Measurements from ENCODE around the gene UFD1. TPM values are rescaled to one million over a fixed set of nuclear protein-coding genes. Genes with fewer than 3 reads are reported as not detected.

UFD1 gene
- total and polyA plus RNA-seq, 2 donors (not counting 1 experiment from before 2014, with no cell fraction given): 41.3 to 86.2 TPM

DNA sequence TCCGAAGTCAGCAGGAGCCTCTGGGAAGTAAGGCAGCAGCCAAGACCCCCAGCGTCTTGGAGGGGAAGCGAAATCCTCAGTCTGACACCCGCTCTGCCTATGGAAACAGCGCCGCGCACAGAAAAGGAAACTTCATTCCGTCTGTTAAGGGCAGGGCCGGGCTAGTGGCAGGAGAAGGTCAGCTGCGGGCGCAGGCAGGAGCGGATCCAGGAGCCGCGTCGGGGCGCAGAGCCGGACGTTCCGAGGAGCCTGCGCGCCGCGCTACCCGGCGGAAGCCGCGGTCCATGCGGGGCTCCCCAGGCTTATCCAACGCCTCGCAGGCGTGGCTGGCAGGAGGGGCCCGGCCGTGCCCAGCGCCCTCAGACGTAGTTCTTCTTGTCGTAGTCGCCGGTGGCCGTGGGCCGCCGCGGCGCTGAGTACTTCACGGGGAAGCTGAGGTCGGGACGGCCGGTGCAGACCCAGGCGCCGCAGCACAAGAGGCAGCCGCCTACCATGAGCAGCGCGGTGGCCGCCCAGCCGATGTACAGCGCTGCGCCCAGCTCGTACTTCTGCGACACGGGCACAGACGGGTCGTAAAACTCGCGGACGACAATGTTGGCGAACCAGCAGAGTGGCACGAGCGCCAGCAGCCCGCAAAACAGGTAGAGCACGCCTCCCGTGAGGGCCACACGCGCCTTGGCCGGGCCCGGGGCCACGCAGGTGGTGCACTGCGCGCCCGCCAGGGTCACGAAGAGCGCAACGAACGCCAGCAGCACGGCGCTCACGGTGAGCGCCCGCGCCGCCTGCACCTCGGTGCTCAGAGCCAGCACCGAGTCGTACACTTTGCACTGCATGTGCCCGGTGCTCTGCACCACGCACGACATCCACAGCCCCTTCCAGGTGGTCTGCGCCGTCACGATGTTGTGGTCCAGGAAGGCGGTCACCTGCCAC is 44.5 kb upstream of the UFD1 start:
- Histone ChIP-seq H3K4me1 (ENCODE audit: control insufficient read depth, extremely low read depth, insufficient read depth, low read length) (no peaks in the 10 kb centered on the region), H3K27ac (ENCODE audit: insufficient read depth, low read length) (no peak overlapping the region), H3K9ac (ENCODE audit: insufficient read depth, low read length) (no peak overlapping the region), H3K4me2 (ENCODE audit: extremely low read depth, insufficient read depth, low read length) (peak overlapping the region; percentile 59), H3K4me3 (replicated peaks in 1 of 4; ENCODE audit: control extremely low read depth in 1 of 4, insufficient read depth in 1 of 4, low read depth in 3 of 4, low read length in 4 of 4) (peak overlapping the region in 2 of 4 experiments; percentile 5 to 32), H4K20me1 (ENCODE audit: control insufficient read depth, extremely low read depth, insufficient read depth, low read length) (no peaks in the 10 kb centered on the region), H3K27me3 (ENCODE audit: control insufficient read depth, insufficient read depth, low read length) (peaks cover 10% of the 10 kb centered on the region), H3K9me3 (ENCODE audit: control insufficient read depth, insufficient read depth, low read depth, low read length) (no peaks in the 10 kb centered on the region), H3K36me3 (ENCODE audit: control insufficient read depth, insufficient read depth, low read length) (no peaks in the 10 kb centered on the region), H2AFZ (ENCODE audit: low read length) (peak overlapping the region; percentile 46), H3K79me2 (ENCODE audit: control insufficient read depth, insufficient read depth, low read length) (no peaks in the 10 kb centered on the region)
- TF ChIP-seq EZH2 (IDR thresholded peaks at IDR 0.05; ENCODE audit: low read length, missing control alignments): peak; percentile 76
- TF ChIP-seq, protein P1, sequence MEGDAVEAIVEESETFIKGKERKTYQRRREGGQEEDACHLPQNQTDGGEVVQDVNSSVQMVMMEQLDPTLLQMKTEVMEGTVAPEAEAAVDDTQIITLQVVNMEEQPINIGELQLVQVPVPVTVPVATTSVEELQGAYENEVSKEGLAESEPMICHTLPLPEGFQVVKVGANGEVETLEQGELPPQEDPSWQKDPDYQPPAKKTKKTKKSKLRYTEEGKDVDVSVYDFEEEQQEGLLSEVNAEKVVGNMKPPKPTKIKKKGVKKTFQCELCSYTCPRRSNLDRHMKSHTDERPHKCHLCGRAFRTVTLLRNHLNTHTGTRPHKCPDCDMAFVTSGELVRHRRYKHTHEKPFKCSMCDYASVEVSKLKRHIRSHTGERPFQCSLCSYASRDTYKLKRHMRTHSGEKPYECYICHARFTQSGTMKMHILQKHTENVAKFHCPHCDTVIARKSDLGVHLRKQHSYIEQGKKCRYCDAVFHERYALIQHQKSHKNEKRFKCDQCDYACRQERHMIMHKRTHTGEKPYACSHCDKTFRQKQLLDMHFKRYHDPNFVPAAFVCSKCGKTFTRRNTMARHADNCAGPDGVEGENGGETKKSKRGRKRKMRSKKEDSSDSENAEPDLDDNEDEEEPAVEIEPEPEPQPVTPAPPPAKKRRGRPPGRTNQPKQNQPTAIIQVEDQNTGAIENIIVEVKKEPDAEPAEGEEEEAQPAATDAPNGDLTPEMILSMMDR (conservative IDR thresholded peaks at IDR 0.05 in 1 of 2, IDR thresholded peaks at IDR 0.05 in 1 of 2; ENCODE audit: low read depth in 1 of 2, low read length in 2 of 2): no peak
- peak; percentile 26 to 44 for DNase-seq (ENCODE audit: low read depth in 2 of 2)

DNA sequence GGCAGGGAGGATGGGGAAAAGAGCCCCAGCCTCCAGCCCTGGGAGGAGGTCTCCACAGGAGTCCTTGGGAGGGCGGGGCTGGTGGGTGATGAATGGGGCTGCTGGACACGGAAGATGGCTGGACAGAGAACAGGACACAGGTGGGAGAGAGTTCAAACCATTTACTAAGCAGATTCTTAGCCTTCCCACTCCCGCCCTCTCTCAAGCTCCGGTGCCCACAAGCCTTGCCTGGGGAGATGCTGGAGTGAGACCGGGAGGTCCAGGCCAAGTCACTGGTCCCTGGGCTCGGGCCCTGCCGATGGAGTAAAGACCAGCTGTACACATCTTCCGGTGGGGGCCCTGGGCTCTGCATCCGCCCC is 43.9 kb upstream of the UFD1 start:
- no peaks in the 10 kb centered on the region for H3K9me3 ChIP-seq (ENCODE audit: control insufficient read depth, insufficient read depth, low read depth, low read length)
- no peaks in the 10 kb centered on the region for H4K20me1 ChIP-seq (ENCODE audit: control insufficient read depth, extremely low read depth, insufficient read depth, low read length)
- no peak overlapping the region for H2AFZ ChIP-seq (ENCODE audit: low read length)
- peak overlapping the region in 1 of 4 experiments; percentile 25 for H3K4me3 ChIP-seq (replicated peaks in 1 of 4; ENCODE audit: control extremely low read depth in 1 of 4, insufficient read depth in 1 of 4, low read depth in 3 of 4, low read length in 4 of 4)
- H3K79me2 ChIP-seq (ENCODE audit: control insufficient read depth, insufficient read depth, low read length): no peaks in the 10 kb centered on the region
- peak overlapping the region; percentile 59 for H3K4me2 ChIP-seq (ENCODE audit: extremely low read depth, insufficient read depth, low read length)
- peaks cover 10% of the 10 kb centered on the region for H3K27me3 ChIP-seq (ENCODE audit: control insufficient read depth, insufficient read depth, low read length)
- H3K27ac ChIP-seq (ENCODE audit: insufficient read depth, low read length): no peak overlapping the region
- H3K36me3 ChIP-seq (ENCODE audit: control insufficient read depth, insufficient read depth, low read length): no peaks in the 10 kb centered on the region
- no peak overlapping the region for H3K9ac ChIP-seq (ENCODE audit: insufficient read depth, low read length)
- no peak for DNase-seq (ENCODE audit: low read depth in 2 of 2)
- TF ChIP-seq EZH2 (IDR thresholded peaks at IDR 0.05; ENCODE audit: low read length, missing control alignments): no peak
- TF ChIP-seq, protein P1 (conservative IDR thresholded peaks at IDR 0.05 in 1 of 2, IDR thresholded peaks at IDR 0.05 in 1 of 2; ENCODE audit: low read depth in 1 of 2, low read length in 2 of 2): no peak
- H3K4me1 ChIP-seq (ENCODE audit: control insufficient read depth, extremely low read depth, insufficient read depth, low read length): no peaks in the 10 kb centered on the region

DNA sequence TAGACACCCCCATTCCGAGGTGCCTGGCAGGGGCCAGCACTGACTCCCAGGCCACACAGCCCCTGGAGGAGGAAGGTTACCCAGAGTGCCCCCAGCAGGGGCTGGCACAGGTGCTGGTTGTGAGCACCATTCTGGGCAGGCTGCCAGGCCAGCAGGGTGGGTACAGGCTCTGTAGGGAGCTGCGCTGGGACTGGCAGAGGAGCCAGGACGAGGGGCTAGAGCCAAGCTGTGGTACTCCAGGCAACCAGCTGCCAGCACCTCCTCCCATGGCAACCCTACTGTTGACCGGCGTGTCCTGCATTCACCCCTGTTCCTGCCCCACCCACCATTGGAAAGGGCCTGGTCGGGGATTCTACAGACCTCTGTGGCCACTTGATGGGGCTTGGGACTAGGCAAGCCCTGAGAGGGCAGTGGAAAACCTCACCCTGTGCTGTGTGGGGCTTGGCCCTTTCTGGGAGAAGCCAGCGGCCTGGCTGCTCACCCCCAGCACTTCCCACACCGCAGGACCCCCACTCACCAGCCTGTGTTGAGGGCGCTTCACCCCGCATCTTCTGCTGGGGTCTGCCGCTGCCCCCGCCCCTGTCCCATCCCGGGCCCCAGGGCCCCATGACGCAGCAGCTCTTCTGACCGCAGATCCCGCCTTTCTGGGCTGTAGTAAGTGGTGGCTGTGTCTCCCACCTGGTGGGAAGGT is 43.3 kb upstream of the UFD1 start:
- Histone ChIP-seq H4K20me1 (ENCODE audit: control insufficient read depth, extremely low read depth, insufficient read depth, low read length) (no peaks in the 10 kb centered on the region), H3K4me3 (replicated peaks in 1 of 4; ENCODE audit: control extremely low read depth in 1 of 4, insufficient read depth in 1 of 4, low read depth in 3 of 4, low read length in 4 of 4) (no peak overlapping the region), H3K9ac (ENCODE audit: insufficient read depth, low read length) (no peak overlapping the region), H3K27ac (ENCODE audit: insufficient read depth, low read length) (no peak overlapping the region), H3K4me1 (ENCODE audit: control insufficient read depth, extremely low read depth, insufficient read depth, low read length) (no peaks in the 10 kb centered on the region), H2AFZ (ENCODE audit: low read length) (no peak overlapping the region), H3K4me2 (ENCODE audit: extremely low read depth, insufficient read depth, low read length) (no peak overlapping the region), H3K36me3 (ENCODE audit: control insufficient read depth, insufficient read depth, low read length) (no peaks in the 10 kb centered on the region), H3K27me3 (ENCODE audit: control insufficient read depth, insufficient read depth, low read length) (peaks cover 10% of the 10 kb centered on the region), H3K79me2 (ENCODE audit: control insufficient read depth, insufficient read depth, low read length) (no peaks in the 10 kb centered on the region), H3K9me3 (ENCODE audit: control insufficient read depth, insufficient read depth, low read depth, low read length) (no peaks in the 10 kb centered on the region)
- TF ChIP-seq EZH2 (IDR thresholded peaks at IDR 0.05; ENCODE audit: low read length, missing control alignments): no peak
- TF ChIP-seq, protein P1 (conservative IDR thresholded peaks at IDR 0.05 in 1 of 2, IDR thresholded peaks at IDR 0.05 in 1 of 2; ENCODE audit: low read depth in 1 of 2, low read length in 2 of 2): no peak
- DNase-seq (ENCODE audit: low read depth in 2 of 2): no peak

Measured in fibroblast of lung (primary cell).